Lower lobe of right lung (tissue), 2 donors: Measurements from ENCODE around the gene KCNE5. TPM values are rescaled to one million over a fixed set of nuclear protein-coding genes. Genes with fewer than 3 reads are reported as not detected.

Experiments
- ATAC-seq, 2 donors: fragments of 200-7000 bp; cut with Tn5 transposase; one replicate each; pipeline ENCODE4 v1.9.1; 2020 to 2022; ENCODE audit warnings: mild to moderate bottlenecking in 2 of 2, moderate library complexity in 2 of 2
- DNase-seq: peaks from one replicate; pipeline ENCODE4 v3.0.0-alpha.2; 2020
- H3K27ac ChIP-seq: fragments of 200-600 bp; one replicate; pipeline ENCODE4 v1.8.0; 2022
- H3K27me3 ChIP-seq: fragments of 200-600 bp; one replicate; pipeline ENCODE4 v1.8.0; 2022; ENCODE audit warnings: low read depth
- H3K36me3 ChIP-seq: fragments of 200-600 bp; one replicate; pipeline ENCODE4 v1.8.0; 2022; ENCODE audit warnings: mild to moderate bottlenecking
- H3K4me1 ChIP-seq: fragments of 200-600 bp; one replicate; pipeline ENCODE4 v1.8.0; 2022
- H3K4me3 ChIP-seq: fragments of 200-600 bp; one replicate; pipeline ENCODE4 v1.8.0; 2022; ENCODE audit warnings: mild to moderate bottlenecking
- H3K9me3 ChIP-seq: fragments of 200-600 bp; one replicate; pipeline ENCODE4 v1.8.0; 2022
- CTCF ChIP-seq: fragments of 200-600 bp; IDR thresholded peaks from one replicate; pipeline ENCODE4 v1.8.0; 2022; ENCODE audit warnings: antibody characterized with exemption, mild to moderate bottlenecking
- intact Hi-C: fragments of 100-400 bp; cut with DNase I; formaldehyde crosslinking; loops from one replicate; pipeline ENCODE4 v1.11.0; 2022
- total RNA-seq: library from RNA; stranded (reverse); fragmentation: NEBNext Ultra II Directional; extraction: Animal tissue kit (Norgen Biotek cat#: 25700); gene quantifications from one replicate; pipeline ENCODE4 v1.2.1, GENCODE V29; 2021
- donor health status: DM: no; HTN: yes; CAD: no; lungs with severe emphysema.

Gene KCNE5
- total RNA-seq, 1 donor from 2014 or later, result not detected

DNA sequence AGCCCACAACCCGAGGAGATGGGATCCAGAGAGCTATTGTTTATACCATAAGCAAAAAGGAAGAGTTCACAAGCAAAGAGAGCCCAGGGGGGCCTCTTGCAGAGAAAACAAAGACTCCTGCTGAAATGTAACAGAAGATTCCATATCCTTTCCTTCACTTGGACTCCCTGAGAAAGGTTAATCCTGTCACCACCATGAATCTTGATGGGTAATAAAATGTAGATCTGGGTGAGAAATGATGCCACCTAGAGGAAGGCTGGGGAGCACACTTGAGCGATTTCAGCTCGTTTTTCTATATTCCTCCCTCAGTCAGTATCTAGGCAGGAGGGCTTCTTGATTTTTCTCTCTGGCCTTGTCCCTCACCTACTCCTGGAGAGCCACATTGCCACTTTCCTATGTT is 10.2 kb upstream of the KCNE5 start:
- H3K27me3 ChIP-seq, result no peaks in the 10 kb centered on the region
- no peak overlapping the region for H3K4me3 ChIP-seq
- intact Hi-C loops, result loop anchor here (10.0 kb wide), 1 partner anchor 150 kb away; the partner anchor contains the start of gene GUCY2F
- no peaks in the 10 kb centered on the region for H3K9me3 ChIP-seq
- peak; percentile 18 for TF ChIP-seq CTCF
- no peaks in the 10 kb centered on the region for H3K4me1 ChIP-seq
- H3K36me3 ChIP-seq, result no peaks in the 10 kb centered on the region
- ATAC-seq (peak in 1 of 2 donors; percentile 52), DNase-seq (no peak)
- no peak overlapping the region for H3K27ac ChIP-seq

GRCh38 chrX:109632906-109633504 is 8.0 kb upstream of the KCNE5 start:
- ATAC-seq, result no peak
- intact Hi-C loops, result loop anchor here (10.0 kb wide), 1 partner anchor 148 kb away; the partner anchor contains the start of gene GUCY2F
- no peak for DNase-seq

GRCh38 chrX:109629310-109629709 is 4.3 kb upstream of the KCNE5 start:
- Histone ChIP-seq H3K4me1 (no peaks in the 10 kb centered on the region), H3K36me3 (no peaks in the 10 kb centered on the region), H3K27ac (no peak overlapping the region), H3K9me3 (no peaks in the 10 kb centered on the region), H3K27me3 (no peaks in the 10 kb centered on the region), H3K4me3 (no peak overlapping the region)
- no peak for DNase-seq
- intact Hi-C loops, result no loop called here
- TF ChIP-seq CTCF, result no peak
- ATAC-seq, result no peak

More at GRCh38 chrX:109632906-109633504, 8.0 kb upstream of the KCNE5 start:
- Histone ChIP-seq H3K27ac (no peak overlapping the region), H3K4me1 (no peaks in the 10 kb centered on the region), H3K9me3 (no peaks in the 10 kb centered on the region), H3K27me3 (no peaks in the 10 kb centered on the region), H3K36me3 (no peaks in the 10 kb centered on the region), H3K4me3 (no peak overlapping the region)
- peak; percentile 32 for TF ChIP-seq CTCF

- Histone ChIP-seq H3K36me3 (no peaks in the 10 kb centered on the region), H3K4me3 (no peak overlapping the region), H3K27me3 (no peaks in the 10 kb centered on the region), H3K9me3 (no peaks in the 10 kb centered on the region), H3K27ac (no peak overlapping the region), H3K4me1 (no peaks in the 10 kb centered on the region)
- no peak for TF ChIP-seq CTCF
- no peak for ATAC-seq
- no peak for DNase-seq
- intact Hi-C loops, result no loop called here
Measured at GRCh38 chrX:109626637-109627036, 1.7 kb upstream of the KCNE5 start.

GRCh38 chrX:109623997-109624396 is 975 bp downstream of the KCNE5 start:
- no peak overlapping the region for H3K27ac ChIP-seq
- H3K4me1 ChIP-seq, result no peaks in the 10 kb centered on the region
- DNase-seq (no peak), ATAC-seq (no peak)
- H3K4me3 ChIP-seq, result no peak overlapping the region
- no peaks in the 10 kb centered on the region for H3K9me3 ChIP-seq
- no peaks in the 10 kb centered on the region for H3K36me3 ChIP-seq
- intact Hi-C loops, result no loop called here
- no peaks in the 10 kb centered on the region for H3K27me3 ChIP-seq
- no peak for TF ChIP-seq CTCF
